Body of pancreas (tissue), 4 donors: Measurements from ENCODE around the gene DRC3. TPM values are rescaled to one million over a fixed set of nuclear protein-coding genes. Genes with fewer than 3 reads are reported as not detected.

Experiments
- ATAC-seq: fragments of 150-250 bp; one replicate; pipeline ENCODE4 v1.9.1; 2016
- DNase-seq, 4 donors: peaks; one replicate each; pipeline ENCODE4 v3.0.0-alpha.2; 2019
- H3K27ac ChIP-seq, 4 donors: fragments of 200-600 bp; sonication (generic); 1 replicate in 3 of 4; 2 replicates in 1 of 4; pipeline versions ENCODE4 v1.5.1 to v1.6.1; 2016 to 2019; ENCODE audit warnings: mild to moderate bottlenecking in 1 of 4, mixed read lengths in 1 of 4, moderate library complexity in 1 of 4
- H3K27me3 ChIP-seq, 2 donors: fragments of 200-600 bp; sonication (generic); one replicate each; pipeline ENCODE4 v1.6.0; 2016; ENCODE audit warnings: mild to moderate bottlenecking in 1 of 2
- H3K36me3 ChIP-seq, 2 donors: fragments of 200-600 bp; sonication (generic); replicated peaks in 1 of 2; 2 replicates each; pipeline ENCODE4 v1.5.1; 2016; ENCODE audit warnings: low read depth in 2 of 2; ENCODE audit not compliant: insufficient read depth in 1 of 2
- H3K4me1 ChIP-seq: fragments of 200-600 bp; sonication (generic); one replicate; pipeline ENCODE4 v1.6.0; 2016
- H3K4me3 ChIP-seq, 2 donors: fragments of 200-600 bp; sonication (generic); 1 replicate in 1 of 2; 2 replicates in 1 of 2; pipeline ENCODE4 v1.5.1; 2016 to 2019
- H3K9me3 ChIP-seq, 3 donors: fragments of 200-600 bp; sonication (generic); 1 replicate in 2 of 3; 2 replicates in 1 of 3; pipeline ENCODE4 v1.5.1; 2016
- CTCF ChIP-seq, 7 experiments: fragments of 450-650 bp in 4 of 7; fragments of 200-600 bp in 3 of 7; sonication (generic) in 3 of 7; IDR thresholded peaks; one replicate each; pipeline ENCODE4 v1.5.1; 2016 to 2019; ENCODE audit warnings: antibody characterized with exemption in 7 of 7
- POLR2A ChIP-seq, 3 donors: fragments of 450-650 bp; IDR thresholded peaks; one replicate each; pipeline ENCODE4 v1.6.1; 2016; ENCODE audit warnings: antibody characterized with exemption in 3 of 3, mild to moderate bottlenecking in 2 of 3
- WGBS, 2 donors: methylation state at CpG; one replicate each; pipeline ENCODE4 v1.1.5; 2017; 5-methylcytosine and 5-hydroxymethylcytosine counted together
- intact Hi-C: fragments of 100-400 bp; cut with DNase I; formaldehyde crosslinking; loops from one replicate; pipeline ENCODE4 v1.15.1; 2023
- total RNA-seq, 2 donors: library from RNA; depleted of rRNA; stranded (reverse); fragments of >200 nt; gene quantifications; one replicate each; pipeline ENCODE4 v1.1.0, GENCODE V29; 2016

The DRC3 gene
- total RNA-seq, 2 donors from 2014 or later = 2.9 to 6.9 TPM

GRCh38 chr17:18005496-18005895, 32.8 kb downstream of the DRC3 start:
- no peak for ATAC-seq
- TF ChIP-seq POLR2A (IDR thresholded peaks at IDR 0.05) (no peak), CTCF (IDR thresholded peaks at IDR 0.05) (no peak)
- Histone ChIP-seq H3K36me3 (no peaks in the 10 kb centered on the region), H3K9me3 (no peaks in the 10 kb centered on the region), H3K27me3 (no peaks in the 10 kb centered on the region), H3K4me3 (no peak overlapping the region), H3K4me1 (no peaks in the 10 kb centered on the region), H3K27ac (no peak overlapping the region)
- intact Hi-C loops = no loop called here
- DNase-seq = no peak
- 72 to 79% methylated on average over 3 of the region's 3 CpGs for WGBS, 2 donors

- no peak overlapping the region for H3K27ac ChIP-seq
- no peak overlapping the region for H3K4me3 ChIP-seq
- no peak for TF ChIP-seq CTCF (IDR thresholded peaks at IDR 0.05)
- TF ChIP-seq POLR2A (IDR thresholded peaks at IDR 0.05) = no peak
- ATAC-seq (no peak), DNase-seq (no peak)
- H3K4me1 ChIP-seq = no peaks in the 10 kb centered on the region
- 74 to 87% methylated on average over 14 to 19 of the region's 31 CpGs for WGBS, 2 donors
- H3K9me3 ChIP-seq = no peaks in the 10 kb centered on the region
- intact Hi-C loops = no loop called here
- no peaks in the 10 kb centered on the region for H3K27me3 ChIP-seq
- no peaks in the 10 kb centered on the region for H3K36me3 ChIP-seq
These were observed 34.0 kb downstream of the DRC3 start for GRCh38 chr17:18006495-18007239.

- no peak overlapping the region for H3K27ac ChIP-seq
- no peaks in the 10 kb centered on the region for H3K4me1 ChIP-seq
- H3K27me3 ChIP-seq = no peaks in the 10 kb centered on the region
- H3K36me3 ChIP-seq = no peaks in the 10 kb centered on the region
- no peak for TF ChIP-seq CTCF (IDR thresholded peaks at IDR 0.05)
- TF ChIP-seq POLR2A (IDR thresholded peaks at IDR 0.05) = no peak
- H3K9me3 ChIP-seq = no peaks in the 10 kb centered on the region
- 82 to 92% methylated on average over 3 to 5 of the region's 5 CpGs for WGBS, 2 donors
- ATAC-seq = no peak
- intact Hi-C loops = no loop called here
- no peak overlapping the region for H3K4me3 ChIP-seq
- no peak for DNase-seq
These were observed 36.0 kb downstream of the DRC3 start for GRCh38 chr17:18008496-18009268.

- Histone ChIP-seq H3K27ac (no peak overlapping the region), H3K27me3 (no peaks in the 10 kb centered on the region), H3K4me1 (no peaks in the 10 kb centered on the region), H3K9me3 (no peaks in the 10 kb centered on the region), H3K4me3 (no peak overlapping the region), H3K36me3 (no peaks in the 10 kb centered on the region)
- TF ChIP-seq POLR2A (IDR thresholded peaks at IDR 0.05) (no peak), CTCF (IDR thresholded peaks at IDR 0.05) (no peak)
- ATAC-seq = no peak
- intact Hi-C loops = no loop called here
- no peak for DNase-seq
- WGBS, 2 donors = 73 to 95% methylated on average over 4 to 8 of the region's 8 CpGs
These were observed 37.2 kb downstream of the DRC3 start for GRCh38 chr17:18009609-18010420.
